AG09309 (cell line): Measurements from ENCODE around the gene FOXE1.

ENCODE experiments used
- DNase-seq: peaks from one replicate; pipeline ENCODE4 v3.0.0-alpha.2; 2010; ENCODE audit warnings: low read depth
- H3K4me3 ChIP-seq: 2 replicates; pipeline ENCODE4 v1.5.1; 2011; ENCODE audit warnings: mild to moderate bottlenecking, low read depth, low read length, moderate library complexity; ENCODE audit not compliant: control insufficient read depth
- CTCF ChIP-seq: IDR thresholded peaks from 2 replicates; pipeline ENCODE4 v1.5.1; 2011; ENCODE audit warnings: mild to moderate bottlenecking, low read depth, low read length, inconsistent platforms; ENCODE audit not compliant: insufficient read depth, control insufficient read depth; ENCODE audit errors: missing control alignments

FOXE1 gene

GRCh38 chr9:97830884-97831829 is 21.9 kb upstream of the FOXE1 start:
- no peak overlapping the region for H3K4me3 ChIP-seq
- no peak for DNase-seq
- no peak for TF ChIP-seq CTCF

DNA sequence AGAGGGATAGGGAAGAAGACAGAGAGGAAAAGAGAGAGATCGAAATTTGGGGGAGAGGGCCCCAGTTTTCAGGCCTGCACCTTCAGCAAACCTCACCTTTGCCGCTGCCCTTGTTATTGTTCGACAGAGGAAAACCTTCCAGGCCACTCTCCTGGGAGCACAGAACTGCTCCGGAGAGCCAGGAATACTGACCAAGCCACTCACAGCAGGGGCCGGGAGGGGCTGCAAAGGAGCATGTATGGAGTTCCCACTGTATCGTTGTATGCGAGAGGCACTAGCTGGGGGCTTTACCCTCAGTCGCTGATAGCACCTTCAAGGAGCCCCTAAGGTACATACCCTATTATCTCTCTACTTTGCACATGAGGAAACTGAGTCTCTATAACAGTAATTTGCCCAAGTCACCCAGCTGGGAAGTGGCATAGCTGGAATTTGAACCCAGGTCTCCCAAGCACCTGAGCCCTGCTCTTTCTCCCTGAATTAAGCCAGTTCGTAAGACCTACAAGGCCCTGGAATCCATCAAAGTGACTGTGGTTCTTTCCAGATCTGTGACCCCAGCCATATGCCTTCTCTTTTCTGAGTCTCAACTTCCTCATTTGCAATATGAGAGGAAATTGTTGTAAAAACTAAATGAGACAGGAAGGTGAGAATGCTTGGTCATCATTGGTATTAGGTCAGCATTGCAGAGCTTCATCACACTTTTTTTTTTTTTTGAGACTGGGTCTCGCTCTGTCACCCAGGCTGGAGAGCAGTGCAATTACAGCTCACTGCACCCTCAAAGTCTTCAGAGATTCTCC is 21.0 kb upstream of the FOXE1 start:
- no peak for DNase-seq
- no peak for TF ChIP-seq CTCF
- H3K4me3 ChIP-seq, result no peak overlapping the region

DNA sequence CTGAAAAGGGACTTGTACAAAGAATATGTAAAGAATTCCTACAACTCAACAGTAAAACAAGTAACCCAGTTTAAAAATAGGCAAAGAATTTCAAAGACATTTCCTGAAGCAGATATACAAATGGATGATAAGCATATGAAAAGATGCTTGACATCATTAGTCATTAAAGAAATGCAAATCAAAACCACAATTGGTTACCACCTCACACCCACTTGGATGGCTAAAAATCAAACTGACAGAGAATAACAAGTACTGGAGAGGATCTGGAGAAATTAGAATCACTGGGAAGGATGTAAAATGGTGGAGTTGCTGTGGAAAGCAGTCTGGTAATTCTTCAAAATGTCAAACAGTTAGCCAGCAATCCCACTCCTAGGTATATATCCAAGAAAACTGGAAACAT is 12.5 kb upstream of the FOXE1 start:
- DNase-seq, result no peak
- TF ChIP-seq CTCF, result no peak
- no peak overlapping the region for H3K4me3 ChIP-seq

GRCh38 chr9:97842960-97843359 is 10.1 kb upstream of the FOXE1 start:
- H3K4me3 ChIP-seq, result no peak overlapping the region
- no peak for TF ChIP-seq CTCF
- no peak for DNase-seq

- TF ChIP-seq CTCF, result no peak
- DNase-seq, result no peak
- no peak overlapping the region for H3K4me3 ChIP-seq
These were observed 7.9 kb upstream of the FOXE1 start for GRCh38 chr9:97845130-97845529.

DNA sequence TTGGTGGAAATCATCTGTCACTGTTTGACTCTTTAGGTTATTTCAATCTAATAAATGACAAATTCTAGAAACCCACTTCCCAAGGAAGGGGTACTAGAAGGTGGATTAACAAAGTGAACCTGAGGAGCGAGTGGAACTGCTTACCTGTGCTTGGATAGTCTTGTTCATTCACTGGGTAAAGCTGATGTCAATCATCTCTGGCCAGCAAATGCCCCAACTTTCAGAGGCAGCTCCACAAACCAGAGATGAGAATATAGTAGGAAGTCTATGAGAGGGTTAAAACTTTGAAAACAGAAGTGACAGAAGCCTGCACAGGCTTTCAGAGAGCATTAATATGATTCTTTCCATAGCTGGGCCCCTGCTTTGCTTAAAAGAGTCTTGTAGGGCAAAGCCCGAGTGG is 7.3 kb upstream of the FOXE1 start:
- TF ChIP-seq CTCF, result no peak
- no peak for DNase-seq
- no peak overlapping the region for H3K4me3 ChIP-seq
